Loucy (cell line): Measurements from ENCODE around the gene TMEM258.

ENCODE experiments used
- CTCF ChIP-seq: fragments of 200-600 bp; sonication (generic); conservative IDR thresholded peaks from 2 replicates; pipeline ENCODE4 v1.5.1; 2014; ENCODE audit warnings: mild to moderate bottlenecking, antibody characterized with exemption, low read length
- EZH2phosphoT487 ChIP-seq: fragments of 200-600 bp; IDR thresholded peaks from 2 replicates; pipeline ENCODE4 v1.6.1; 2018; ENCODE audit warnings: antibody characterized with exemption, mild to moderate bottlenecking, moderate library complexity, borderline replicate concordance

GRCh38 chr11:61828629-61829407 lies 36.4 kb upstream of the TMEM258 start:
- peak; percentile 56 for TF ChIP-seq CTCF
- no peak for TF ChIP-seq EZH2phosphoT487
